Hippocampal formation (tissue), 2 donors: ENCODE results near the gene DIPK1B.

Experiments used
- DNase-seq, 2 donors: peaks; one replicate each; lab custom pipeline; 2025; lab: John Stamatoyannopoulos, UW

Gene DIPK1B

GRCh38 chr9:136686794-136687711 lies 25.3 kb upstream of the DIPK1B start, which contains the start of gene AGPAT2:
AGPAT2 (minus strand) TSS chr9:136687457; CDS start chr9:136687357, 100 bp downstream.
- DNase-seq = no peak

GRCh38 chr9:136687721-136688223 lies 24.6 kb upstream of the DIPK1B start:
- DNase-seq = no peak

GRCh38 chr9:136688274-136689107 lies 23.9 kb upstream of the DIPK1B start:
- no peak for DNase-seq

- DNase-seq = no peak
Measured at GRCh38 chr9:136689108-136689460, 23.3 kb upstream of the DIPK1B start.

- no peak for DNase-seq
Measured at GRCh38 chr9:136690104-136690805, 22.1 kb upstream of the DIPK1B start.

GRCh38 chr9:136690806-136691261 lies 21.5 kb upstream of the DIPK1B start:
- DNase-seq = no peak

GRCh38 chr9:136691316-136692184 lies 20.8 kb upstream of the DIPK1B start:
- no peak for DNase-seq

GRCh38 chr9:136692185-136693134 lies 19.9 kb upstream of the DIPK1B start:
- no peak for DNase-seq

GRCh38 chr9:136693135-136693489 lies 19.3 kb upstream of the DIPK1B start:
- no peak for DNase-seq

GRCh38 chr9:136693490-136694162 lies 18.7 kb upstream of the DIPK1B start:
- DNase-seq = no peak

- DNase-seq = no peak
Measured at GRCh38 chr9:136694163-136694871, 18.1 kb upstream of the DIPK1B start.

- no peak for DNase-seq
Measured at GRCh38 chr9:136694872-136695247, 17.5 kb upstream of the DIPK1B start.

GRCh38 chr9:136695435-136695895 lies 16.9 kb upstream of the DIPK1B start:
- DNase-seq = no peak

- DNase-seq = no peak
Measured at GRCh38 chr9:136695955-136696354, 16.4 kb upstream of the DIPK1B start.

GRCh38 chr9:136696502-136696901 lies 15.9 kb upstream of the DIPK1B start:
- no peak for DNase-seq

GRCh38 chr9:136697146-136697820 lies 15.1 kb upstream of the DIPK1B start:
- DNase-seq = no peak

GRCh38 chr9:136697821-136698526 lies 14.4 kb upstream of the DIPK1B start:
- DNase-seq = no peak
